Endothelial cell of umbilical vein (primary cell): ENCODE data around the gene SPTLC2. TPM values are rescaled to one million over a fixed set of nuclear protein-coding genes. Genes with fewer than 3 reads are reported as not detected.

Source experiments
- BruUV-seq: library from RNA; stranded (reverse); fragments of 400-500 nt; replicated peaks from 2 replicates; lab custom pipeline; 2021; lab: Mats Ljungman, UMichigan
- CTCF ChIA-PET: fragments of 300-600, 350-600 bp; sonication (Branson Sonifier 250); formaldehyde crosslinking; loops from one replicate; lab custom pipeline; 2021; ENCODE audit warnings: antibody characterized with exemption, inconsistent platforms; lab: Charles Lee
- POLR2A ChIA-PET: fragments of 300-600, 350-600 bp; sonication (Branson Sonifier 250); formaldehyde crosslinking; loops from one replicate; lab custom pipeline; 2021; ENCODE audit warnings: antibody characterized with exemption, inconsistent platforms; lab: Charles Lee
- DNase-seq: peaks from one replicate; pipeline ENCODE4 v3.0.0-alpha.2; 2011; ENCODE audit warnings: low read depth, low spot score
- FAIRE-seq: peaks from 2 replicates; lab custom pipeline; 2011; peaks lifted over from hg19 to GRCh38; lab: Jason Lieb, UNC
- H2AFZ ChIP-seq: 2 replicates; pipeline ENCODE4 v1.6.0; 2012; ENCODE audit warnings: low read depth, low read length, control low read depth, inconsistent platforms
- H3K27ac ChIP-seq: 2 replicates; pipeline ENCODE4 v1.5.1; 2011; ENCODE audit warnings: low read depth, mild to moderate bottlenecking, control low read depth, low read length, moderate library complexity; ENCODE audit not compliant: insufficient read depth
- H3K27me3 ChIP-seq, 2 experiments: 2 replicates each; pipeline versions ENCODE4 v1.6.0 to v1.6.1; 2011; ENCODE audit warnings: low read length in 2 of 2, mixed read lengths in 1 of 2; ENCODE audit not compliant: control insufficient read depth in 2 of 2, insufficient read depth in 2 of 2
- H3K36me3 ChIP-seq, 2 experiments: 2 replicates in 1 of 2; 3 replicates in 1 of 2; pipeline ENCODE4 v1.5.1; 2011; ENCODE audit warnings: low read length in 2 of 2, mild to moderate bottlenecking in 1 of 2, moderate library complexity in 1 of 2; ENCODE audit not compliant: control insufficient read depth in 2 of 2, insufficient read depth in 2 of 2; ENCODE audit errors: extremely low read depth in 1 of 2
- H3K4me1 ChIP-seq: 3 replicates; pipeline ENCODE4 v1.5.1; 2011; ENCODE audit warnings: mild to moderate bottlenecking, low read length; ENCODE audit not compliant: control insufficient read depth, insufficient read depth; ENCODE audit errors: extremely low read depth
- H3K4me2 ChIP-seq: 2 replicates; pipeline ENCODE4 v1.6.1; 2011; ENCODE audit warnings: low read length, control low read depth, mixed read lengths; ENCODE audit not compliant: insufficient read depth
- H3K4me3 ChIP-seq, 3 experiments: fragments of 200-600 bp in 1 of 3; sonication (generic), shearing (Covaris generic) in 1 of 3; replicated peaks in 1 of 3; 2 replicates each; pipeline ENCODE4 v1.5.1; 2011 to 2016; ENCODE audit warnings: control low read depth in 3 of 3, low read length in 3 of 3, mild to moderate bottlenecking in 2 of 3, inconsistent platforms in 1 of 3, low read depth in 1 of 3, moderate library complexity in 1 of 3; ENCODE audit not compliant: insufficient read depth in 1 of 3
- H3K79me2 ChIP-seq: 2 replicates; pipeline ENCODE4 v1.6.0; 2012; ENCODE audit warnings: low read length, inconsistent platforms; ENCODE audit not compliant: control insufficient read depth, insufficient read depth
- H3K9ac ChIP-seq: replicated peaks from 2 replicates; pipeline ENCODE3; 2011; ENCODE audit warnings: low read length, control low read depth; ENCODE audit not compliant: insufficient read depth; ENCODE audit errors: extremely low read depth
- H3K9me1 ChIP-seq: replicated peaks from 3 replicates; pipeline ENCODE4 v1.6.0; 2011; ENCODE audit warnings: mild to moderate bottlenecking, low read length; ENCODE audit not compliant: control insufficient read depth, insufficient read depth; ENCODE audit errors: extremely low read depth
- H3K9me3 ChIP-seq: replicated peaks from 2 replicates; pipeline ENCODE4 v1.5.1; 2012; ENCODE audit warnings: low read length, inconsistent platforms; ENCODE audit not compliant: control insufficient read depth, insufficient read depth
- H4K20me1 ChIP-seq: replicated peaks from 2 replicates; pipeline ENCODE3; 2011; ENCODE audit warnings: mild to moderate bottlenecking, low read length; ENCODE audit not compliant: control insufficient read depth, insufficient read depth; ENCODE audit errors: extremely low read depth
- EZH2 ChIP-seq: IDR thresholded peaks from 2 replicates; pipeline ENCODE4 v1.6.1; 2012; ENCODE audit warnings: borderline replicate concordance, low read depth, mild to moderate bottlenecking, moderate library complexity, low read length, inconsistent platforms; ENCODE audit not compliant: severe bottlenecking
- FOS ChIP-seq: IDR thresholded peaks from 2 replicates; pipeline ENCODE4 v1.6.1; 2011; ENCODE audit warnings: mild to moderate bottlenecking, low read length, moderate library complexity, borderline replicate concordance; ENCODE audit not compliant: insufficient read depth
- GATA2 ChIP-seq: IDR thresholded peaks from 2 replicates; pipeline ENCODE4 v1.7.0; 2011; ENCODE audit warnings: low read depth, mild to moderate bottlenecking, moderate library complexity, mixed read lengths, low read length; ENCODE audit not compliant: insufficient read length, insufficient read depth
- JUN ChIP-seq: IDR thresholded peaks from 2 replicates; pipeline ENCODE4 v1.6.1; 2011; ENCODE audit warnings: borderline replicate concordance, low read depth; ENCODE audit not compliant: insufficient read length, insufficient read depth
- MAX ChIP-seq: IDR thresholded peaks from 2 replicates; pipeline ENCODE4 v1.6.1; 2011; ENCODE audit not compliant: insufficient read depth, insufficient read length
- MYC ChIP-seq: IDR thresholded peaks from one replicate; pipeline ENCODE4 v1.6.1; 2011; ENCODE audit warnings: mild to moderate bottlenecking, low read depth, low read length
- POLR2A ChIP-seq: IDR thresholded peaks from 2 replicates; pipeline ENCODE4 v1.6.1; 2012; ENCODE audit warnings: low read depth, mild to moderate bottlenecking, control low read depth, low read length
- POLR2AphosphoS5 ChIP-seq: IDR thresholded peaks from 2 replicates; pipeline ENCODE4 v1.6.1; 2012; ENCODE audit warnings: low read depth, mild to moderate bottlenecking, control low read depth, low read length, moderate library complexity; ENCODE audit not compliant: insufficient read depth
- dilution Hi-C: fragments of 300-500 bp; cut with MboI; formaldehyde crosslinking; loops from one replicate; pipeline ENCODE4 v1.15.0; 2019; ENCODE audit warnings: low sequenced_read_pairs; ENCODE audit not compliant: extremely low pct_ligation_motif_present
- intact Hi-C: fragments of 100-400 bp; cut with micrococcal nuclease; formaldehyde crosslinking; loops from one replicate; pipeline ENCODE4 v1.10.0; 2022
- polyA plus RNA-seq, 4 experiments: library from polyadenylated mRNA; depleted of rRNA in 3 of 4; stranded (reverse) in 3 of 4; unstranded in 1 of 4; fragments of >200 nt; gene quantifications; 2 replicates each; pipeline versions ENCODE4 v1.2.1 to v1.2.3, GENCODE V29; 2011 to 2012; ENCODE audit warnings: missing spikeins in 1 of 4
- total RNA-seq: library from RNA; stranded (reverse); gene quantifications from 2 replicates; pipeline ENCODE4 v1.2.3, GENCODE V29; 2021
- TF ChIP-seq, protein P1 (sequence below), 2 donors: IDR thresholded peaks; 1 replicate in 1 of 2; 2 replicates in 1 of 2; pipeline ENCODE4 v1.5.1; 2011; ENCODE audit warnings: low read length in 2 of 2, mild to moderate bottlenecking in 2 of 2, moderate library complexity in 2 of 2, control low read depth in 1 of 2, inconsistent platforms in 1 of 2, low read depth in 1 of 2; ENCODE audit not compliant: insufficient read depth in 1 of 2; ENCODE audit errors: extremely low read depth in 1 of 2

The SPTLC2 gene
- total and polyA plus RNA-seq, 2 donors (not counting 3 experiments of a cell fraction or from before 2014, with no cell fraction given): 19.1 to 71.3 TPM

DNA sequence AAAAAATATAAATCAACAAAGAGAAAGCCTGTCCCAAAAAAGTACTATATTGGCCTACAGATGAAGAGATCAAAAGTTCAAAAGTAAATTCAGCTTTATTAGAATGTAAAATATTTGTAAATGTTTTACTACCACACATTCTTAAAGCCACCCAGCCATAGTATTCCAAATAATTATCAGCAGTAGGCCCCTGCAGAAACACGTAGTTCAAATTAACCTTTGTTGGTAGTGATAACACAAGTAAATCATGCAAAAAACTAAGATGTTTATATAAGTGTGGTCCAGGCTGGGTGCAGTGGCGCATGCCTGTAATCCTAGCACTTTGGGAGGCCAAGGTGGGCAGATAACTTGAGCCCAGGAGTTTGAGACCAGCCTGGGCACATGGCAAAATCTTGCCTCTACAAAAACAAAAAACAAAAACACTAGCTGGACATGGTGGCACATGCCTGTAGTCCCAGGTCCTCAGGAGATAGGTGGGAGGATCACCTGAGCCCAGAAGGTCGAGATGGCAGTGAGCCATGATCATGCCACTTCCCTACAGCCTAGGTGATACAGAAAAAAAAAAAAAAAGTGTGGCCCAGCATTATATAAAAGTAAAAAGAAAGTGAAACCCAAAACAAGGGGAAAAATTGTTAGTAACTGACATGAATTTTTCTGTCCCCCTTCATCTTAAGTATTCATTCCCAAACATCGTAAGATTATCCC is 17.9 kb downstream of the SPTLC2 start:
- CTCF ChIA-PET: interaction anchor here (2.4 kb wide), 1 partner anchor 9 kb away, joined by 7 read pairs; no protein-coding TSS in a partner anchor
- H3K9ac ChIP-seq: no peak overlapping the region

More for the DNA sequence above, 17.9 kb downstream of the SPTLC2 start:
- dilution Hi-C loops: no loop called here
- Histone ChIP-seq H3K9me3 (no peaks in the 10 kb centered on the region), H3K27me3 (no peaks in the 10 kb centered on the region), H3K4me3 (no peak overlapping the region), H3K9me1 (no peaks in the 10 kb centered on the region), H2AFZ (no peak overlapping the region), H3K27ac (no peak overlapping the region), H3K4me1 (peaks cover 26% of the 10 kb centered on the region), H3K4me2 (no peak overlapping the region), H4K20me1 (peaks cover 3% of the 10 kb centered on the region), H3K79me2 (peaks cover 79% of the 10 kb centered on the region), H3K36me3 (peaks cover 5 to 11% of the 10 kb centered on the region in 2 experiments)
- TF ChIP-seq, protein P1, sequence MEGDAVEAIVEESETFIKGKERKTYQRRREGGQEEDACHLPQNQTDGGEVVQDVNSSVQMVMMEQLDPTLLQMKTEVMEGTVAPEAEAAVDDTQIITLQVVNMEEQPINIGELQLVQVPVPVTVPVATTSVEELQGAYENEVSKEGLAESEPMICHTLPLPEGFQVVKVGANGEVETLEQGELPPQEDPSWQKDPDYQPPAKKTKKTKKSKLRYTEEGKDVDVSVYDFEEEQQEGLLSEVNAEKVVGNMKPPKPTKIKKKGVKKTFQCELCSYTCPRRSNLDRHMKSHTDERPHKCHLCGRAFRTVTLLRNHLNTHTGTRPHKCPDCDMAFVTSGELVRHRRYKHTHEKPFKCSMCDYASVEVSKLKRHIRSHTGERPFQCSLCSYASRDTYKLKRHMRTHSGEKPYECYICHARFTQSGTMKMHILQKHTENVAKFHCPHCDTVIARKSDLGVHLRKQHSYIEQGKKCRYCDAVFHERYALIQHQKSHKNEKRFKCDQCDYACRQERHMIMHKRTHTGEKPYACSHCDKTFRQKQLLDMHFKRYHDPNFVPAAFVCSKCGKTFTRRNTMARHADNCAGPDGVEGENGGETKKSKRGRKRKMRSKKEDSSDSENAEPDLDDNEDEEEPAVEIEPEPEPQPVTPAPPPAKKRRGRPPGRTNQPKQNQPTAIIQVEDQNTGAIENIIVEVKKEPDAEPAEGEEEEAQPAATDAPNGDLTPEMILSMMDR (IDR thresholded peaks at IDR 0.05; ENCODE audit: extremely low read depth in 1 of 2, insufficient read depth in 1 of 2, low read depth in 1 of 2, low read length in 2 of 2): no peak
- no peak for TF ChIP-seq EZH2
- no peak for TF ChIP-seq POLR2AphosphoS5
- TF ChIP-seq MYC: no peak
- no peak for TF ChIP-seq JUN
- no peak for TF ChIP-seq MAX
- no peak for TF ChIP-seq POLR2A
- no peak for TF ChIP-seq GATA2
- TF ChIP-seq FOS: no peak
- FAIRE-seq (no peak), DNase-seq (no peak)
- intact Hi-C loops: no loop called here
- no TSS peak for BruUV-seq
- POLR2A ChIA-PET: no interaction called here
